Measurements from ENCODE around the gene LCK.

GRCh38 chr1:32234792-32235191 lies 16.3 kb upstream of the LCK start:
- no peak for TF ChIP-seq POLR2A (IDR thresholded peaks at IDR 0.05; ENCODE audit: control extremely low read depth in 1 of 2, low read depth in 2 of 2, low read length in 2 of 2)
- TF ChIP-seq GABPA (IDR thresholded peaks at IDR 0.05; ENCODE audit: borderline replicate concordance, insufficient read depth, low read length): no peak
- no peak for TF ChIP-seq EP300 (IDR thresholded peaks at IDR 0.05; ENCODE audit: borderline replicate concordance in 1 of 2, low read depth in 2 of 2, low read length in 2 of 2)
- TF ChIP-seq RNF2 (IDR thresholded peaks at IDR 0.05; ENCODE audit: borderline replicate concordance, low read depth, low read length, missing control alignments, poor library complexity, severe bottlenecking): no peak
- no peak for TF ChIP-seq CTCF (IDR thresholded peaks at IDR 0.05; ENCODE audit: control extremely low read depth in 1 of 3, insufficient read depth in 1 of 3, low read depth in 1 of 3, low read length in 3 of 3)
- no peak for TF ChIP-seq USF2 (IDR thresholded peaks at IDR 0.05; ENCODE audit: low read length)
- no peak for TF ChIP-seq POLR2AphosphoS5 (IDR thresholded peaks at IDR 0.05; ENCODE audit: low read depth, low read length)
- TF ChIP-seq SUZ12 (IDR thresholded peaks at IDR 0.05; ENCODE audit: low read length): no peak
- no peak for TF ChIP-seq CEBPB (IDR thresholded peaks at IDR 0.05; ENCODE audit: low read depth, low read length)
- TF ChIP-seq TAF1 (IDR thresholded peaks at IDR 0.05; ENCODE audit: low read depth, low read length): no peak
